HEK293 (cell line): ENCODE results near the gene DYNLT3.

Source experiments
- CTCF ChIA-PET: fragments of 350-600 bp; formaldehyde crosslinking; extraction: SDS; loops from one replicate; lab custom pipeline; 2021; ENCODE audit warnings: antibody characterized with exemption; lab: Yijun Ruan, JAX
- POLR2A ChIA-PET: fragments of 300-600 bp; formaldehyde crosslinking; extraction: SDS; loops from one replicate; lab custom pipeline; 2020; ENCODE audit warnings: antibody characterized with exemption, inconsistent platforms; lab: Yijun Ruan, JAX
- H3K27ac ChIP-seq: fragments of 200-500 bp; sonication (Bioruptor generic); 2 replicates; pipeline ENCODE4 v1.5.1; 2014; ENCODE audit warnings: low read depth, low read length, control low read depth, inconsistent platforms; ENCODE audit errors: extremely low read depth
- H3K36me3 ChIP-seq, 2 experiments: fragments of 200-500 bp in 1 of 2; sonication (Bioruptor generic) in 1 of 2; 1 replicate in 1 of 2; 2 replicates in 1 of 2; pipeline ENCODE4 v1.5.1; 2014 to 2017; ENCODE audit warnings: inconsistent platforms in 2 of 2, low read length in 2 of 2; ENCODE audit not compliant: control insufficient read depth in 2 of 2, insufficient read depth in 1 of 2
- H3K4me1 ChIP-seq: fragments of 200-500 bp; sonication (Bioruptor generic); 2 replicates; pipeline ENCODE4 v1.5.1; 2014; ENCODE audit warnings: mild to moderate bottlenecking, low read length, inconsistent platforms; ENCODE audit not compliant: control insufficient read depth, insufficient read depth
- H3K4me3 ChIP-seq: 2 replicates; pipeline ENCODE4 v1.5.1; 2011; ENCODE audit warnings: low read depth, mild to moderate bottlenecking, control low read depth, low read length, moderate library complexity
- H3K9me3 ChIP-seq: fragments of 200-500 bp; sonication (Bioruptor generic); 2 replicates; pipeline ENCODE4 v1.5.1; 2014; ENCODE audit warnings: low read depth, low read length, inconsistent platforms; ENCODE audit not compliant: control insufficient read depth, insufficient read depth
- GLI4 ChIP-seq: fragments of 450-650 bp; formaldehyde crosslinking; IDR thresholded peaks from 2 replicates; pipeline ENCODE4 v1.5.1; 2016; ENCODE audit warnings: missing biosample characterization, missing genetic modification characterization
- MEIS1 ChIP-seq: sonication (generic); formaldehyde crosslinking; IDR thresholded peaks from 2 replicates; pipeline ENCODE4 v1.8.1; 2022; ENCODE audit warnings: missing genetic modification reagents, mild to moderate bottlenecking, borderline replicate concordance
- SALL2 ChIP-seq: fragments of 450-650 bp; formaldehyde crosslinking; IDR thresholded peaks from 2 replicates; pipeline ENCODE4 v1.5.0; 2017; ENCODE audit warnings: missing biosample characterization, mild to moderate bottlenecking, missing genetic modification characterization, borderline replicate concordance
- ZFP37 ChIP-seq: fragments of 450-650 bp; formaldehyde crosslinking; IDR thresholded peaks from 2 replicates; pipeline ENCODE4 v1.5.1; 2016; ENCODE audit warnings: missing biosample characterization, missing genetic modification characterization
- ZNF112 ChIP-seq: fragments of 450-650 bp; formaldehyde crosslinking; IDR thresholded peaks from 2 replicates; pipeline ENCODE4 v1.5.0; 2017; ENCODE audit warnings: missing biosample characterization, missing genetic modification characterization
- ZNF114 ChIP-seq: fragments of 450-650 bp; formaldehyde crosslinking; IDR thresholded peaks from 2 replicates; pipeline ENCODE4 v1.5.0; 2017; ENCODE audit warnings: missing biosample characterization, missing genetic modification characterization
- ZNF19 ChIP-seq: fragments of 450-650 bp; formaldehyde crosslinking; IDR thresholded peaks from 2 replicates; pipeline ENCODE4; 2016; ENCODE audit warnings: missing biosample characterization, missing genetic modification characterization, low read depth
- ZNF202 ChIP-seq: fragments of 450-650 bp; formaldehyde crosslinking; IDR thresholded peaks from 2 replicates; pipeline ENCODE4 v1.5.1; 2016; ENCODE audit warnings: missing biosample characterization, missing genetic modification characterization, borderline replicate concordance
- ZNF221 ChIP-seq: fragments of 450-650 bp; formaldehyde crosslinking; IDR thresholded peaks from 2 replicates; pipeline ENCODE4 v1.5.1; 2017; ENCODE audit warnings: missing biosample characterization, missing genetic modification characterization, borderline replicate concordance
- ZNF391 ChIP-seq: fragments of 450-650 bp; formaldehyde crosslinking; IDR thresholded peaks from 2 replicates; pipeline ENCODE4 v1.5.1; 2016; ENCODE audit warnings: low read depth, missing biosample characterization, missing genetic modification characterization, borderline replicate concordance
- ZNF544 ChIP-seq: fragments of 450-650 bp; formaldehyde crosslinking; IDR thresholded peaks from 2 replicates; pipeline ENCODE4 v1.5.0; 2017; ENCODE audit warnings: missing biosample characterization, missing genetic modification characterization
- ZNF548 ChIP-seq: fragments of 450-650 bp; formaldehyde crosslinking; IDR thresholded peaks from 2 replicates; pipeline ENCODE4 v1.5.1; 2016; ENCODE audit warnings: missing biosample characterization, missing genetic modification characterization
- ZNF560 ChIP-seq: fragments of 450-650 bp; formaldehyde crosslinking; IDR thresholded peaks from 2 replicates; pipeline ENCODE4 v1.5.1; 2017; ENCODE audit warnings: missing biosample characterization, missing genetic modification characterization, borderline replicate concordance
- ZNF596 ChIP-seq: fragments of 450-650 bp; IDR thresholded peaks from 2 replicates; pipeline ENCODE4 v1.5.0; 2018; ENCODE audit warnings: missing biosample characterization, mild to moderate bottlenecking, missing genetic modification characterization, moderate library complexity
- ZNF600 ChIP-seq: fragments of 450-650 bp; formaldehyde crosslinking; IDR thresholded peaks from 2 replicates; pipeline ENCODE4 v1.5.1; 2016; ENCODE audit warnings: missing biosample characterization, missing genetic modification characterization
- ZNF623 ChIP-seq: fragments of 450-650 bp; formaldehyde crosslinking; IDR thresholded peaks from 2 replicates; pipeline ENCODE4 v1.5.1; 2016; ENCODE audit warnings: missing biosample characterization, missing genetic modification characterization
- ZNF664 ChIP-seq: fragments of 450-650 bp; formaldehyde crosslinking; IDR thresholded peaks from 2 replicates; pipeline ENCODE4 v1.5.1; 2016; ENCODE audit warnings: missing biosample characterization, missing genetic modification characterization
- ZNF701 ChIP-seq: fragments of 450-650 bp; formaldehyde crosslinking; IDR thresholded peaks from 2 replicates; pipeline ENCODE4 v1.5.1; 2016; ENCODE audit warnings: missing biosample characterization, missing genetic modification characterization
- ZNF707 ChIP-seq: fragments of 450-650 bp; formaldehyde crosslinking; IDR thresholded peaks from 2 replicates; pipeline ENCODE4 v1.5.1; 2016; ENCODE audit warnings: missing biosample characterization, missing genetic modification characterization
- ZNF791 ChIP-seq: fragments of 450-650 bp; formaldehyde crosslinking; IDR thresholded peaks from 2 replicates; pipeline ENCODE4 v1.5.1; 2016; ENCODE audit warnings: missing biosample characterization, missing genetic modification characterization
- ZNF792 ChIP-seq: fragments of 450-650 bp; formaldehyde crosslinking; IDR thresholded peaks from 2 replicates; pipeline ENCODE4 v1.5.1; 2016; ENCODE audit warnings: missing biosample characterization, missing genetic modification characterization
- ZNF843 ChIP-seq: fragments of 450-650 bp; formaldehyde crosslinking; IDR thresholded peaks from 2 replicates; pipeline ENCODE4 v1.5.1; 2016; ENCODE audit warnings: missing biosample characterization, missing genetic modification characterization
- ZXDB ChIP-seq: fragments of 450-650 bp; formaldehyde crosslinking; IDR thresholded peaks from 2 replicates; pipeline ENCODE4 v1.5.1; 2016; ENCODE audit warnings: missing biosample characterization, missing genetic modification characterization
- TF ChIP-seq, protein P1 (sequence below): fragments of 450-650 bp; formaldehyde crosslinking; IDR thresholded peaks from 2 replicates; pipeline ENCODE4 v1.5.1; 2016; ENCODE audit warnings: missing biosample characterization, missing genetic modification characterization
- TF ChIP-seq, protein P2 (sequence below): fragments of 450-650 bp; formaldehyde crosslinking; IDR thresholded peaks from 2 replicates; pipeline ENCODE4 v1.5.1; 2016; ENCODE audit warnings: missing biosample characterization, missing genetic modification characterization, low read depth
- TF ChIP-seq, protein P3 (sequence below): fragments of 450-650 bp; formaldehyde crosslinking; IDR thresholded peaks from 2 replicates; pipeline ENCODE4 v1.5.1; 2016; ENCODE audit warnings: missing biosample characterization, missing genetic modification characterization
- TF ChIP-seq, protein P4 (sequence below): fragments of 450-650 bp; formaldehyde crosslinking; IDR thresholded peaks from 2 replicates; pipeline ENCODE4; 2016; ENCODE audit warnings: missing biosample characterization, missing genetic modification characterization

DYNLT3 gene

DNA sequence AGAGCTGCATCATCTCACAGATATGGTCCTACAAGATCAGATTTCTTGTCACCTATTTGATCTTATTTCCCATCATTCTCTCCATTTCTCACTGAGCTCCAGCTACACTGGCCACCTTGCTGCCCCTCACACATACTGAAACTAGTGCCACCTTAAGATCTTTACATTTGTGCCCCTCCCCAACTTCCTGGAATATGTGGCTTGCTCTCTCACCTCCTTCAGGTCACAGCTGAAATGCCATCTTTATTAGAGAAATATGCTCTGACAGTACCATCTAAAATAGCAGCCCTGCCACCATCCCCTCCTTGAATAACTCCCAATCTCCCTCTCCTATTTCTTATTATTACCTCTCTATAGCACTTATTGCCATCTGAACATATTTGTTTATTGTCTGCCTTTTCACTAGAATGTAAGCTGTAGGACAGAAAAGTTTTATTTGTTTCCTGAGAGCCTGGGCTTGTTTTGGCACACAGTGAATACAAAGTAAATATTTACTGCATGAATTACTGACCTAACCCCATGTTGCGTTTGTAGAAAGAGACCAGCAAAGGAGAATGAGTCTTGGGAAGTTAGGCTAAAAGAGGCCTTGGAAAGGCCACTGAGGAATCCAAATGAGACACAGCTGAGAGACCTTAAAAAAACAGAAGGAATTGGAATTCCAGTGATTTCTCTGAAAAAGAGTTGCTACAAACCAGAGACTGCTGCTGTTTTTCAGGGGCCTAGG is 22.7 kb downstream of the DYNLT3 start:
- POLR2A ChIA-PET, result no interaction called here
- H3K4me3 ChIP-seq, result no peak overlapping the region
- no peaks in the 10 kb centered on the region for H3K4me1 ChIP-seq
- TF ChIP-seq ZNF600 (tag by site-specific recombination) (no peak), ZNF548 (no peak), ZNF560 (no peak), ZNF221 (no peak), ZNF707 (no peak), ZNF112 (tag by site-specific recombination) (no peak), ZXDB (no peak), ZNF19 (no peak), ZNF701 (tag by site-specific recombination) (no peak), ZNF623 (tag by site-specific recombination) (no peak), ZNF843 (no peak), MEIS1 (no peak), ZNF664 (no peak)
- TF ChIP-seq, protein P1, sequence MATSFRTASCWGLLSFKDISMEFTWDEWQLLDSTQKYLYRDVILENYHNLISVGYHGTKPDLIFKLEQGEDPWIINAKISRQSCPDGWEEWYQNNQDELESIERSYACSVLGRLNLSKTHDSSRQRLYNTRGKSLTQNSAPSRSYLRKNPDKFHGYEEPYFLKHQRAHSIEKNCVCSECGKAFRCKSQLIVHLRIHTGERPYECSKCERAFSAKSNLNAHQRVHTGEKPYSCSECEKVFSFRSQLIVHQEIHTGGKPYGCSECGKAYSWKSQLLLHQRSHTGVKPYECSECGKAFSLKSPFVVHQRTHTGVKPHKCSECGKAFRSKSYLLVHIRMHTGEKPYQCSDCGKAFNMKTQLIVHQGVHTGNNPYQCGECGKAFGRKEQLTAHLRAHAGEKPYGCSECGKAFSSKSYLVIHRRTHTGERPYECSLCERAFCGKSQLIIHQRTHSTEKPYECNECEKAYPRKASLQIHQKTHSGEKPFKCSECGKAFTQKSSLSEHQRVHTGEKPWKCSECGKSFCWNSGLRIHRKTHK (tag by site-specific recombination), result no peak
- TF ChIP-seq, protein P2, sequence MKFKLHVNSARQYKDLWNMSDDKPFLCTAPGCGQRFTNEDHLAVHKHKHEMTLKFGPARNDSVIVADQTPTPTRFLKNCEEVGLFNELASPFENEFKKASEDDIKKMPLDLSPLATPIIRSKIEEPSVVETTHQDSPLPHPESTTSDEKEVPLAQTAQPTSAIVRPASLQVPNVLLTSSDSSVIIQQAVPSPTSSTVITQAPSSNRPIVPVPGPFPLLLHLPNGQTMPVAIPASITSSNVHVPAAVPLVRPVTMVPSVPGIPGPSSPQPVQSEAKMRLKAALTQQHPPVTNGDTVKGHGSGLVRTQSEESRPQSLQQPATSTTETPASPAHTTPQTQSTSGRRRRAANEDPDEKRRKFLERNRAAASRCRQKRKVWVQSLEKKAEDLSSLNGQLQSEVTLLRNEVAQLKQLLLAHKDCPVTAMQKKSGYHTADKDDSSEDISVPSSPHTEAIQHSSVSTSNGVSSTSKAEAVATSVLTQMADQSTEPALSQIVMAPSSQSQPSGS, result no peak
- TF ChIP-seq, protein P3, sequence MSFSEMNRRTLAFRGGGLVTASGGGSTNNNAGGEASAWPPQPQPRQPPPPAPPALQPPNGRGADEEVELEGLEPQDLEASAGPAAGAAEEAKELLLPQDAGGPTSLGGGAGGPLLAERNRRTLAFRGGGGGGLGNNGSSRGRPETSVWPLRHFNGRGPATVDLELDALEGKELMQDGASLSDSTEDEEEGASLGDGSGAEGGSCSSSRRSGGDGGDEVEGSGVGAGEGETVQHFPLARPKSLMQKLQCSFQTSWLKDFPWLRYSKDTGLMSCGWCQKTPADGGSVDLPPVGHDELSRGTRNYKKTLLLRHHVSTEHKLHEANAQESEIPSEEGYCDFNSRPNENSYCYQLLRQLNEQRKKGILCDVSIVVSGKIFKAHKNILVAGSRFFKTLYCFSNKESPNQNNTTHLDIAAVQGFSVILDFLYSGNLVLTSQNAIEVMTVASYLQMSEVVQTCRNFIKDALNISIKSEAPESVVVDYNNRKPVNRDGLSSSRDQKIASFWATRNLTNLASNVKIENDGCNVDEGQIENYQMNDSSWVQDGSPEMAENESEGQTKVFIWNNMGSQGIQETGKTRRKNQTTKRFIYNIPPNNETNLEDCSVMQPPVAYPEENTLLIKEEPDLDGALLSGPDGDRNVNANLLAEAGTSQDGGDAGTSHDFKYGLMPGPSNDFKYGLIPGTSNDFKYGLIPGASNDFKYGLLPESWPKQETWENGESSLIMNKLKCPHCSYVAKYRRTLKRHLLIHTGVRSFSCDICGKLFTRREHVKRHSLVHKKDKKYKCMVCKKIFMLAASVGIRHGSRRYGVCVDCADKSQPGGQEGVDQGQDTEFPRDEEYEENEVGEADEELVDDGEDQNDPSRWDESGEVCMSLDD, result no peak
- CTCF ChIA-PET, result interaction anchor here (0.6 to 5.2 kb wide), 31 partner anchors 8 to 979 kb away, joined by 3 to 89 read pairs (median 5); partner anchors contain the start of gene DYNLT3
- H3K27ac ChIP-seq, result no peak overlapping the region
- no peaks in the 10 kb centered on the region for H3K9me3 ChIP-seq
- H3K36me3 ChIP-seq, result no peaks in the 10 kb centered on the region

DNA sequence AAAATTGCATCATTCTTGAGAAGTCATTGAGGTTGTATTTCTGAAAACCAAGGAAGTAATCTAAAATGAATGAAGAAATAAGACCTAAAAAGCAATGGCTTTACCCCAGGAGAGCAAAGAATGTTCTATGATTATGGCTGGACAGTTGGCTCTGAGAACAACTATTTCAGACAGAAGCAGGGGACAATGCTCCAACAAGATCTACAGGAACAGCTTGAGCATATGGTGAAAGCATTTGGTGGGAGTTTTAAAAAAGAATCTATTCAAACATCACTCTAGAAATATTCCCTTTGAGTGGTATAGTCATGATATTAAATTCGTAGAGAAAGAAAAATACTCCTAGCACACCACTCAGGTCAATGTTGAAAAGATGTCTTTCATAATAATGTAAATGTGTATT is 26.7 kb downstream of the DYNLT3 start:
- ChIA-PET POLR2A (no interaction called here), CTCF (no interaction called here)
- no peaks in the 10 kb centered on the region for H3K4me1 ChIP-seq
- no peaks in the 10 kb centered on the region for H3K9me3 ChIP-seq
- H3K36me3 ChIP-seq, result no peaks in the 10 kb centered on the region
- no peak overlapping the region for H3K4me3 ChIP-seq
- no peak overlapping the region for H3K27ac ChIP-seq
- no peak for TF ChIP-seq ZNF596
- no peak for TF ChIP-seq ZNF843
- no peak for TF ChIP-seq ZNF391 (tag by site-specific recombination)
- TF ChIP-seq, protein P3, result no peak
- no peak for TF ChIP-seq GLI4 (tag by site-specific recombination)
- TF ChIP-seq ZNF114, result no peak
- TF ChIP-seq ZNF202 (tag by site-specific recombination), result no peak
- TF ChIP-seq ZNF544 (tag by site-specific recombination), result no peak
- TF ChIP-seq ZNF791 (tag by site-specific recombination), result no peak
- TF ChIP-seq SALL2, result no peak
- TF ChIP-seq, protein P4, sequence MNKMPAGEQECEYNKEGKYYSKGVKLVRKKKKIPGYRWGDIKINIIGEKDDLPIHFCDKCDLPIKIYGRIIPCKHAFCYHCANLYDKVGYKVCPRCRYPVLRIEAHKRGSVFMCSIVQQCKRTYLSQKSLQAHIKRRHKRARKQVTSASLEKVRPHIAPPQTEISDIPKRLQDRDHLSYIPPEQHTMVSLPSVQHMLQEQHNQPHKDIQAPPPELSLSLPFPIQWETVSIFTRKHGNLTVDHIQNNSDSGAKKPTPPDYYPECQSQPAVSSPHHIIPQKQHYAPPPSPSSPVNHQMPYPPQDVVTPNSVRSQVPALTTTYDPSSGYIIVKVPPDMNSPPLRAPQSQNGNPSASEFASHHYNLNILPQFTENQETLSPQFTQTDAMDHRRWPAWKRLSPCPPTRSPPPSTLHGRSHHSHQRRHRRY, result no peak
- TF ChIP-seq ZNF792 (tag by site-specific recombination), result no peak
- no peak for TF ChIP-seq ZFP37 (tag by site-specific recombination)
